ENCODE results near the gene HAX1.
"Not testable (repeated sequence)": the region's sequence is repeated elsewhere in the genome, so short reads cannot be mapped to it uniquely, and the experiment has no call there.

HAX1 gene

DNA sequence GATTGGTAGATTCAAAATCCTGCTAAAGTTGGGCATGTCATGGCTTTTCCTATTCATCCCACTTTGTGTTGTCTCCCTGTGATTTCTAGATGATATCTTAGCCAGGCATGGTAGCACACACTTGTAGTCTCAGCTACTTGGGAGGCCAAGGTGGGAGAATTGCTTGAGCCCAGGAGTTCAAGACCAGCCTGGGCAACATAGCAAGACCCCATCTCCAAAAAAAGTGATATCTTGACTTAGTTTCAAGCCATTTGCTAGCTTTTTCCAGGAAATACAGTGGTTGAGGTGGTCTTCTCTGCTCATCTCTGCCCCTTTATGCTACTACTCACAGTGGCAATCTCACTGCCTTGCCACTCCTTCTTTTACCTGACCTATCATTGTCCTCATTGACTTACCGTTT lies 12.3 kb upstream of the HAX1 start:
- FAIRE-seq (no peak), DNase-seq (ENCODE audit: insufficient read length, low spot score) (no peak)
- TF ChIP-seq, protein P1, sequence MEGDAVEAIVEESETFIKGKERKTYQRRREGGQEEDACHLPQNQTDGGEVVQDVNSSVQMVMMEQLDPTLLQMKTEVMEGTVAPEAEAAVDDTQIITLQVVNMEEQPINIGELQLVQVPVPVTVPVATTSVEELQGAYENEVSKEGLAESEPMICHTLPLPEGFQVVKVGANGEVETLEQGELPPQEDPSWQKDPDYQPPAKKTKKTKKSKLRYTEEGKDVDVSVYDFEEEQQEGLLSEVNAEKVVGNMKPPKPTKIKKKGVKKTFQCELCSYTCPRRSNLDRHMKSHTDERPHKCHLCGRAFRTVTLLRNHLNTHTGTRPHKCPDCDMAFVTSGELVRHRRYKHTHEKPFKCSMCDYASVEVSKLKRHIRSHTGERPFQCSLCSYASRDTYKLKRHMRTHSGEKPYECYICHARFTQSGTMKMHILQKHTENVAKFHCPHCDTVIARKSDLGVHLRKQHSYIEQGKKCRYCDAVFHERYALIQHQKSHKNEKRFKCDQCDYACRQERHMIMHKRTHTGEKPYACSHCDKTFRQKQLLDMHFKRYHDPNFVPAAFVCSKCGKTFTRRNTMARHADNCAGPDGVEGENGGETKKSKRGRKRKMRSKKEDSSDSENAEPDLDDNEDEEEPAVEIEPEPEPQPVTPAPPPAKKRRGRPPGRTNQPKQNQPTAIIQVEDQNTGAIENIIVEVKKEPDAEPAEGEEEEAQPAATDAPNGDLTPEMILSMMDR (IDR thresholded peaks at IDR 0.05; ENCODE audit: insufficient read depth, missing control alignments): no peak

DNA sequence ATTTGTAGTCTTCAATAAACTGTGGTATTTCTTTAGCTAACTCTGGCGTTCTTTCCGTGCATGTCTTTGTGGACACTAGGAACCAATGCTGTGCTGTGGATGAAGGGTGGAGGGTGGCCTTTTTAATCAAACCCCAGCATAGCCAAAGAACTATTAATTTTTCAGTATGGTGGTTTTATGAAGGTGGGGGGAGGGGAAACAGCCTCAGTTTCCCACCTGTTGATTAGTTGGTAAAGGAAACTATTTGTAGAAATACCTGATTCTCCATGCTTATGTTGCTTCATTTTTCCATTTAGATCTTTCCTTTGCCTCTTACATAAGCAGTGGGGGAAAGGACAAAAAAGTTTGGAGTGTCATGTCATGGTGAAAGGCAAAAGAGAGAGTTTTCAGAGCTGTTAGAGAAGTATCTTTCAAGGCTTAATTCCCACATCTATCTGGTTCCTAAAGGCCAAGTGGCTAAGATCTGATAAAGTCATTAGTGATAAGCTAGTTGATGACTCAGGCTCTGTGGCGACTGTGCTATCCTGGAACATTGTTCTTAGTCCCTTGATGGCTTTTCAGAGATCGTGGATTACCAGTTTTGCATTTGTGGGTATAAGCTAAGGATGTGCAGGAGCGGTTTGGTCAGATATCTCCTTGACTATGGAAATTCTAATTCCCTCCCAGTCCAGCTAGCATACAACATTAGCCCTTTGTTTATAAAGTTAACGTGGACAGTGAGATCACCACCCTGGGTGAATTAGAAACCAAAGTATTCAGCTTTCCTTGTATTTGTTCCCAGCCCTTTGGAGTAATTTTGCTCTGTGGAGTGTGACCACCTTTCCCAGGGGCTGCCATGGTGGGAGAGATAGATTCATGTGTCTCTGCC lies 8.7 kb upstream of the HAX1 start:
- TF ChIP-seq, protein P1 (IDR thresholded peaks at IDR 0.05; ENCODE audit: insufficient read depth, missing control alignments): no peak
- FAIRE-seq (peak; percentile 11), DNase-seq (ENCODE audit: insufficient read length, low spot score) (no peak)

DNA sequence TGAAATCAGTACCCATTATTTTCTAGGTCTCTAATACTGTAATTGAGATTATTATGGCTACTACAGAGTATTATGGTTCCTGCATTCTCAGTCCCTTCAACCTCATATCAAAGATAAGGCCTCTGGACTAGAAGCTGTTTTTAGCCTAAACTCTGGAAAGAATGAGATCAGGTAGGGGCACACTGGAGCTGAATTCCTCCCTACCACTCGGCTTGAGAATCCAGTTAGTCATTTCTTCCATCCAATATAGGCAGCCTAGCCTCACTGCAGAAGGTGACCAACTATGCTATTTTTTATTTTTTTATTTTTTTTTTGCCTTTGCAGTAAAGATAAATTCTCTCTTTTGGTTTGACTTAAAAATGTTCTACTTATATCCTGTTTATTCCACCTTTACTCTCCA lies 8.0 kb upstream of the HAX1 start:
- FAIRE-seq: no peak
- TF ChIP-seq, protein P1 (IDR thresholded peaks at IDR 0.05; ENCODE audit: insufficient read depth, missing control alignments): no peak
- DNase-seq (ENCODE audit: insufficient read length, low spot score): no peak

DNA sequence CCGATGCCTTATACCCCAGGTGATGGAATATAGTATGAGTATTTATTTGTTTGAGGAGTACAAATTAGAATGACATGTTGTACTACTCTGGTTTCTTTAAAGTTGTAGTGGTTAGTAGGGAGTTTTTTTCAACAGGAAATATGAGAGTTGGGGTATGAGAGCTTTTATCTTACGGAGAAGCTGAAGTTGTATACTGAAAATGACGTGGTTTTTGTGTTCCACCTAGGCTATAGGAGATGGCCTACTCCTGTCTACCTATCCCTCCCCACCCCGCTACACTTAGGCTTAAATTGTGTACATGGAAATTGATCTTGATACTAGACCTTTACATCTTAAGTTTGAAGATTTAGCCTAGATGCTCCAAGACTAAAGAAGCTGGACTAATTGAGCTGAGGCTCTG lies 6.8 kb upstream of the HAX1 start:
- TF ChIP-seq, protein P1 (IDR thresholded peaks at IDR 0.05; ENCODE audit: insufficient read depth, missing control alignments): no peak
- no peak for DNase-seq (ENCODE audit: insufficient read length, low spot score)
- no peak for FAIRE-seq

DNA sequence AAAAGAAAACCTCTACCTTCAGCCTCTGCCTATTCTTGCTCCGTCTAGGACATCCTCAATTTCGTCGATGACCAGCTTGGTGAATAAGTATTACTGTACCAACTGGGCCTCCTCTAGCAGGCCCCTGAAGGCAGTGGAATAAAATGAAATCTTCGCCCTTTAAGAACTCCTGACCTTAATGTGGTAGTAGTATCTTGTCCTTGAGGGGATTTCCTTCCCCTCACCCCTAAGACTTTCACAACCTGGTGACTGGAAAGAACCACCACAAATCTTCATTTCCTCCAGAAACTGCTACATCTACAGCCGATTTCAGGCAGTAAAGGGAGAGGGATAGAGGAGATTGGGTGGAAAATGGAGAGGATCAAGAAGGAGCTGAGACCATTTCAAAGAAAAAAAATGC lies 1.6 kb upstream of the HAX1 start:
- TF ChIP-seq, protein P1 (IDR thresholded peaks at IDR 0.05; ENCODE audit: insufficient read depth, missing control alignments): no peak
- FAIRE-seq: peak; percentile 6
- no peak for DNase-seq (ENCODE audit: insufficient read length, low spot score)

DNA sequence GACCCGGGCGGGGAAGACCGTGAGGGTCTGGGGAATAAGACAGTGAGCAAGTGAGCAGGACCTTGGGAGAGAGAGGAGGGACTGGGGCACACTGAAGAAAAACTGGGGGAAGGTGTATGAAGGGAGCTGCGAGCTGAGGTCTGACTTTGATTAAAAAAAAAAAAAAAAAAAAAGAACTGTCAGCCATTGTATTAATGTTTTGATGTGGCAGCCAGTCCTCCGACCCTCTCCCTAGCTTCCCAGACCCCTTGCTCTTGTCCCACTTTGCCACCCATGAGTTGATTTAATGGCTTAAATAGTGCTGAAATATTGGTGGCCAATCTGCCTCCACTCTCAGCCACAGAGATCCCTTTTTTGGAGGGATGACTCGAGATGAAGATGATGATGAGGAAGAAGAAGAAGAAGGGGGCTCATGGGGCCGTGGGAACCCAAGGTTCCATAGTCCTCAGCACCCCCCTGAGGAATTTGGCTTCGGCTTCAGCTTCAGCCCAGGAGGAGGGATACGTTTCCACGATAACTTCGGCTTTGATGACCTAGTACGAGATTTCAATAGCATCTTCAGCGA lies 652 bp downstream of the HAX1 start:
- no peak for DNase-seq (ENCODE audit: insufficient read length, low spot score)
- TF ChIP-seq, protein P1 (IDR thresholded peaks at IDR 0.05; ENCODE audit: insufficient read depth, missing control alignments): no peak
- no peak for FAIRE-seq

DNA sequence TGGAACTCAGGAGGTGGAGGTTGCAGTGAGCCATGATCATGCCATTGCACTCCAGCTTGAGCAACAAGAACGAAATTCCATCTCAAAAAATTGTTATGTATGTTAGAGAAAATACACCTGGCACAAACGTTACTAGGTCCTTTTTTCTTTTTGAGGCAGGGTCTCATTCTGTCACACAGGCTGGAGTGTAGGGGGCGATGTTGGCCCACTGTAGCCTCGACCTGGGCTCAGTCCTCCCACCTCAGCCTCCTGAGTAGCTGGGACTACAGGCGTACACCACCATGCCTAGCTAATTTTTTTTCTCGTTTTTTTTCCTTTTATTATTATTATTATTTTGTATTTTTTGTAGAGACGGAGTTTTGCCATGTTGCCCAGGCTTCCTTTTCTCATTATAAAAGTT lies 4.4 kb downstream of the HAX1 start:
- DNase-seq (ENCODE audit: insufficient read length, low spot score) (no peak), FAIRE-seq (no peak)
- TF ChIP-seq, protein P1 (IDR thresholded peaks at IDR 0.05; ENCODE audit: insufficient read depth, missing control alignments): peak; percentile 21

DNA sequence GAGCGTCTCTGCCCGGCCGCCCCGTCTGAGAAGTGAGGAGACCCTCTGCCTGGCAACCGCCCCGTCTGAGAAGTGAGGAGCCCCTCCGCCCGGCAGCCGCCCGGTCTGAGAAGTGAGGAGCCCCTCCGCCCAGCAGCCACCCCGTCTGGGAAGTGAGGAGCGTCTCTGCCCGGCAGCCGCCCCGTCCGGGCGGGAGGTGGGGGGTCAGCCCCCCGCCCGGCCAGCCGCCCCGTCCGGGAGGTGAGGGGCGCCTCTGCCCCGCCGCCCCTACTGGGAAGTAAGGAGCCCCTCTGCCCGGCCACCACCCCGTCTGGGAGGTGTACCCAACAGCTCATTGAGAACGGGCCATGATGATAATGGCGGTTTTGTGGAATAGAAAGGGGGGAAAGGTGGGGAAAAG lies 15.2 kb downstream of the HAX1 start:
- not testable (repeated sequence) for FAIRE-seq

More for the DNA sequence above, 15.2 kb downstream of the HAX1 start:
- not testable (repeated sequence) for DNase-seq (ENCODE audit: insufficient read length, low spot score)

Data from D721Med (cell line).